ENCODE measurements around the gene NSUN4.
A peak's percentile ranks its signal among the peaks of the same experiment; 100 is the strongest.

Gene NSUN4

GRCh38 chr1:46340404-46341221 lies at the start of gene NSUN4:
TSS of gene NSUN4 (plus strand) at chr1:46340807. CDS start at chr1:46340827, 20 bp downstream.
- peak; percentile 55 for FAIRE-seq
- TF ChIP-seq CTCF (IDR thresholded peaks at IDR 0.05; ENCODE audit: insufficient read depth, missing control alignments): peak; percentile 78
- peak; percentile 76 for DNase-seq (ENCODE audit: insufficient read length, low spot score)

DNA sequence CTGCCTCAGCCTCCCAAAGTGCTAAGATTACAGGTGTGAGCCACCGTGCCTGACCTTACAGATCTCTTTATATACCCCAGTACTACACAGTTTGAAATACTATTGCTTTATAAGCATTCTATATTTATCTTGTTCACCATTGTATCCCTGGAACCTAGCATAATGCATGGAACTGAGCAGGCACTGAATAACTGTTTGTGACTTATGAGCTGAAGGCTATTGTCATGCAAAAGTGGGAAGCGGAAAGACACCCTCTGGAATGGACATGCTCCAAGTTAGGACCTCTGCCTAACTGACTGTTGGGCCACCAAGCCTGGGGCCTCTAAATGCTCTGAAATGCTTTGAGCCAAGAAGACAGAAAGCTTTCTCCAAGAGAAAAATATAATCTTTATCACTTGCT lies 45.3 kb upstream of the NSUN4 start:
- DNase-seq (ENCODE audit: insufficient read length, low spot score) (no peak), FAIRE-seq (no peak)
- TF ChIP-seq CTCF (IDR thresholded peaks at IDR 0.05; ENCODE audit: insufficient read depth, missing control alignments): no peak

GRCh38 chr1:46298387-46298786 lies 42.2 kb upstream of the NSUN4 start:
- no peak for TF ChIP-seq CTCF (IDR thresholded peaks at IDR 0.05; ENCODE audit: insufficient read depth, missing control alignments)
- DNase-seq (ENCODE audit: insufficient read length, low spot score) (no peak), FAIRE-seq (no peak)

DNA sequence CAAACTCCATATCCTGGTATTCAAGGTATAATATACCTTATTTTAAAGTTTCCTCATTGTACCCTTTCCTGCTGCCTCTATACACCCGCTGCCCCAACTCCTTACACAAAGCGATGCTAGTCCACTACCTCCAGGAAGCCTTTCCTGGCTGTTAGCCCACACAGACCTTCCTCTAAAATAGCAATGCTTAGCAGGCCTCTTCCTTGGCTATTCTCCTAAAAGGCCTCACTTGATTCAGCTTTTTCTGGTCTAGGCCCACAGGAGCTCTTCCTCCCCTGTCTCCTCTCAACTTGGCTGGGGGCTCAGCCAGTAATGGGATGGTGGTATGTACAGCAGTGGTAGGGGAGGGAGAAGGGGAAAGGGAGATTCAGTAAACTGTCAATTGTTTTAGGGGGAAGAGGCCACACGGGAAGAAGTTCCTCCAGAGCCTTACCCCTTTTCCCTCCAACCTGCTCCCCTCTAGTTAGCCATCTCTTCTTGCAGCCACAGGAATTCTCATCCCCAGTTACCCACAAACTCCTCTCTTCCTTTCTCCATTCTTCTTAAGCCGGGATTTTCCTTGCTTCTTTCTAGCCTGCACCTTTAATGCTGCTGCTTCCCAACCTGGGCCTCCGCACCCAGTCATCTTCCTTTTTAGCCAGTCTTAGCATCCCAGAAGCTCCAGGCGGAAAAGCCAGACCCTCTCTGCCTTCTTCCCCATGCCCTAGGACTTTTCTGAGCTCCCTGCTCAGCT lies 39.8 kb upstream of the NSUN4 start:
- FAIRE-seq (no peak), DNase-seq (ENCODE audit: insufficient read length, low spot score) (no peak)

DNA sequence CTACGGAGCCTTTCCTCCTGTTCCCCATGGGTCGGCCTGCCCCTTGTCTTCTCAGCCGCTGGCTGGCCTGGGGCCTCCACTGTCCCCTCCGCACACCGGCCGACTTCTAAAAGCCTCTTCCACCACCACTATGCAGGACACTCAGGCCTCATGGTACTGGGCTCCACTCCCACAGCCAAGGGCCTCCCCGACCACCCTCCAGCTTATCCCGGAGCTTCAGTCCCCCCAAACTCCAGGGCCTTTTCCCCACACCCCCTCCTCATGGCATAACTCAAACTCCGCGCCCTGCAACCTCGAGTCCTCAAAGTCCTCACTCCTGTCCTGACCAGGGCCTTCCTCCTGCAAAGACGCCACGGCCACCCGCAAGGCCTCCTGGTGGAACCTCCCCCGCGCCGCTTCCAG lies 39.2 kb upstream of the NSUN4 start:
- FAIRE-seq (no peak), DNase-seq (ENCODE audit: insufficient read length, low spot score) (no peak)
- no peak for TF ChIP-seq CTCF (IDR thresholded peaks at IDR 0.05; ENCODE audit: insufficient read depth, missing control alignments)

More for the DNA sequence above, 39.8 kb upstream of the NSUN4 start:
- no peak for TF ChIP-seq CTCF (IDR thresholded peaks at IDR 0.05; ENCODE audit: insufficient read depth, missing control alignments)

DNA sequence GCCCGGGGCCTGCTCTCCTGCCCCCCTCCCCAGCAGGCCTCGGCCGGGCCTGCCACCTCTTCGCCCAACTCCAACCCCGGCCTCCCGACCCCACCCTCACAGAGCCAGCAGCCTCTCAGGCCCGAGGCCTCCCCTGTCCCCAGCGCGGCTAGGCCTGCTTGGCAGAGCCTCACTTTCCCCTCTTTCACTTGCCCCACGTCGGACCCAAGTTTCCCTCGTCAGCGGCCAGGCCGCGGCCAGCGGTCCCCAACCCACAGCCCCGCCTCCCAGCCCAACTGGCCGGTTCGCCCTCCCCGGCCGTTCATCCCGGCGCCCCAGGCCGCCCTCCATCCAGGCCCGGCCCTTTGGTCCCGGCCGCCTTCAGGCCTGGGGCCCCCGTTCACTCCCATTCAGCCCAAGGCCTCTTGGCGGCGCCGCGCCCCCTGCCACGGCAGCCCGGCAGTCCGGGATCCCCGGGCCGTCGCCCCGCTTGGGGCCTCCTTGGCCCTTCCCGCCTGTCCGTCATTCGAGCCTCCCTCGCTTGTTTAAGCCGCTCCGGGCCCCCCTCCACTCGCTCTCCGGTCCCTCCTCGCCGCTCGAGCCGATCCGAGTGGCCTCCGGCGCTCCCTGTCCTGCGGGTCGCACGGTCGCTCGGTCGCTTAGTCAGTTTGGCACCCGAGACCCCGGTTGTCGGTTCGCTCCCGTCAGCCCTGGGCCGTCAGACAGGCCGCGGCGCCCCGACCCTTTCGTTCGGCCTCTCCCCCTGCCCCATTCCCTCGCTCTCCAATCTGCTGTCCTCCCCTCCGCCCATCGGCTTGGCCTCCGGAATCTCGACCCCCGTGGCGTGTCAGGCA lies 38.6 kb upstream of the NSUN4 start:
- FAIRE-seq (no peak), DNase-seq (ENCODE audit: insufficient read length, low spot score) (no peak)
- peak; percentile 20 for TF ChIP-seq CTCF (IDR thresholded peaks at IDR 0.05; ENCODE audit: insufficient read depth, missing control alignments)
